GM12878 (cell line): ENCODE results near the gene SOX2. TPM values are rescaled to one million over a fixed set of nuclear protein-coding genes. Genes with fewer than 3 reads are reported as not detected.

Source experiments
- ATAC-seq: fragments of 200-7000 bp; cut with Tn5 transposase; 3 replicates; pipeline ENCODE4 v1.9.1; 2020; ENCODE audit warnings: mild to moderate bottlenecking, moderate library complexity
- BruUV-seq: library from RNA; stranded (reverse); fragments of 400-500 nt; replicated peaks from 2 replicates; lab custom pipeline; 2021; lab: Mats Ljungman, UMichigan
- CTCF ChIA-PET: fragments of 300-600 bp; sonication (Branson Sonifier 250); formaldehyde crosslinking; extraction: SDS; loops from one replicate; lab custom pipeline; 2021; ENCODE audit warnings: inconsistent platforms; lab: Yijun Ruan, JAX
- POLR2A ChIA-PET: fragments of 350-600 bp; formaldehyde crosslinking; extraction: SDS; loops from one replicate; lab custom pipeline; 2021; ENCODE audit warnings: inconsistent platforms; lab: Charles Lee
- RAD21 ChIA-PET: fragments of 300-600 bp; sonication (Branson Sonifier 250); formaldehyde crosslinking; loops from one replicate; lab custom pipeline; 2023; ENCODE audit warnings: antibody characterized with exemption; ENCODE audit not compliant: unreplicated experiment; lab: Charles Lee
- SMC1A ChIA-PET: fragments of 300-600 bp; sonication (Branson Sonifier 250); formaldehyde crosslinking; loops from one replicate; lab custom pipeline; 2023; ENCODE audit not compliant: unreplicated experiment, uncharacterized antibody; lab: Charles Lee
- DNase-seq: peaks from one replicate; pipeline ENCODE4 v3.0.0-alpha.2; 2011; ENCODE audit warnings: low read depth, low spot score
- FAIRE-seq: peaks from 3 replicates; lab custom pipeline; 2011; peaks lifted over from hg19 to GRCh38; lab: Jason Lieb, UNC
- H2AFZ ChIP-seq: 2 replicates; pipeline ENCODE4 v1.6.0; 2011; ENCODE audit warnings: low read depth, low read length, control low read depth; ENCODE audit not compliant: control insufficient read depth
- H3K27ac ChIP-seq: 2 replicates; pipeline ENCODE4 v1.5.1; 2011; ENCODE audit warnings: control low read depth; ENCODE audit not compliant: control insufficient read depth, insufficient read depth
- H3K27me3 ChIP-seq, 2 experiments: replicated peaks in 1 of 2; 2 replicates each; pipeline versions ENCODE4 v1.6.0 to v1.6.1; 2011; ENCODE audit warnings: low read length in 1 of 2; ENCODE audit not compliant: control insufficient read depth in 2 of 2, insufficient read depth in 2 of 2
- H3K36me3 ChIP-seq, 2 experiments: 2 replicates each; pipeline ENCODE4 v1.5.1; 2011; ENCODE audit warnings: low read length in 1 of 2; ENCODE audit not compliant: control insufficient read depth in 2 of 2, insufficient read depth in 2 of 2
- H3K4me1 ChIP-seq: 2 replicates; pipeline ENCODE4 v1.6.1; 2011; ENCODE audit warnings: mild to moderate bottlenecking, low read length, moderate library complexity, mixed read lengths; ENCODE audit not compliant: control insufficient read depth, insufficient read depth
- H3K4me2 ChIP-seq: 2 replicates; pipeline ENCODE4 v1.6.0; 2011; ENCODE audit warnings: control low read depth; ENCODE audit not compliant: control insufficient read depth, insufficient read depth
- H3K4me3 ChIP-seq: fragments of 200-600 bp; sonication (generic); 2 replicates; pipeline ENCODE4 v1.5.1; 2016
- H3K79me2 ChIP-seq: 2 replicates; pipeline ENCODE4 v1.6.0; 2011; ENCODE audit warnings: low read length; ENCODE audit not compliant: control insufficient read depth, insufficient read depth
- H3K9ac ChIP-seq: 2 replicates; pipeline ENCODE4 v1.8.0; 2011; ENCODE audit warnings: low read length, control low read depth, mixed read lengths; ENCODE audit not compliant: control insufficient read depth, insufficient read depth
- H3K9me3 ChIP-seq: replicated peaks from 3 replicates; pipeline ENCODE4 v1.5.1; 2011; ENCODE audit warnings: mild to moderate bottlenecking, low read length; ENCODE audit not compliant: control insufficient read depth, insufficient read depth
- H4K20me1 ChIP-seq: 2 replicates; pipeline ENCODE4 v1.6.0; 2011; ENCODE audit not compliant: control insufficient read depth, insufficient read depth
- CBX5 ChIP-seq: sonication (generic); IDR thresholded peaks from 2 replicates; pipeline ENCODE4 v1.6.1; 2016; ENCODE audit warnings: low read depth, moderate library complexity, mild to moderate bottlenecking, inconsistent platforms
- PML ChIP-seq: IDR thresholded peaks from 2 replicates; pipeline ENCODE4 v1.6.1; 2012; ENCODE audit warnings: low read length, inconsistent platforms
- RAD51 ChIP-seq: fragments of 450-650 bp; IDR thresholded peaks from 2 replicates; pipeline ENCODE4 v1.6.1; 2016; ENCODE audit warnings: moderate library complexity, mild to moderate bottlenecking, inconsistent platforms
- SMAD5 ChIP-seq: IDR thresholded peaks from 2 replicates; pipeline ENCODE4 v1.6.1; 2016; ENCODE audit warnings: antibody characterized with exemption, low read depth
- SUZ12 ChIP-seq: fragments of 200-600 bp; sonication (generic); IDR thresholded peaks from one replicate; pipeline ENCODE4 v1.6.1; 2018; ENCODE audit warnings: antibody characterized with exemption, mild to moderate bottlenecking; ENCODE audit not compliant: unreplicated experiment
- YBX1 ChIP-seq: fragments of 450-650 bp; IDR thresholded peaks from 2 replicates; pipeline ENCODE4 v1.6.1; 2016; ENCODE audit warnings: antibody characterized with exemption
- ZBED1 ChIP-seq: IDR thresholded peaks from 2 replicates; pipeline ENCODE4 v1.6.1; 2016; ENCODE audit warnings: borderline replicate concordance
- ZSCAN29 ChIP-seq: fragments of 450-650 bp; IDR thresholded peaks from 2 replicates; pipeline ENCODE4 v1.6.1; 2017; ENCODE audit warnings: mild to moderate bottlenecking, moderate library complexity
- WGBS: methylation state at CpG from one replicate; pipeline ENCODE4 v1.1.6; 2016; ENCODE audit warnings: low lambda C conversion rate; ENCODE audit not compliant: insufficient replicate concordance, insufficient coverage; ENCODE audit errors: missing lambda C conversion rate; 5-methylcytosine and 5-hydroxymethylcytosine counted together
- in situ Hi-C: fragments of 300-500 bp; cut with MboI; formaldehyde crosslinking; loops from 9 replicates; pipeline ENCODE4 v1.14.3; 2018; ENCODE audit warnings: mixed read lengths
- intact Hi-C: fragments of 100-400 bp; cut with micrococcal nuclease; formaldehyde crosslinking; loops from one replicate; pipeline ENCODE4 v1.14.2; 2022; ENCODE audit not compliant: unreplicated experiment
- polyA plus RNA-seq, 11 experiments: library from polyadenylated mRNA; depleted of rRNA in 4 of 11; unstranded in 6 of 11; stranded (reverse) in 5 of 11; fragments of >200 nt; fragmentation: Nextera tagmentation in 4 of 11; fragmentation: Illumina TruSeq in 1 of 11; extraction: Ambion mirVana in 4 of 11; extraction: Trizol in 1 of 11; gene quantifications; 1 replicate in 1 of 11; 2 replicates in 10 of 11; pipeline versions ENCODE4 v1.2.1 to v1.2.3, GENCODE V29; 2011 to 2016; ENCODE audit warnings: inconsistent platforms in 2 of 11, missing spikeins in 2 of 11, low read depth in 1 of 11
- total RNA-seq, 4 experiments: library from RNA; depleted of rRNA in 3 of 4; stranded (reverse); fragments of >200 nt in 3 of 4; fragmentation: Illumina TruSeq in 1 of 4; extraction: Trizol in 1 of 4; gene quantifications; 2 replicates each; pipeline versions ENCODE4 v1.2.1 to v1.2.3, GENCODE V29; 2013 to 2021
- TF ChIP-seq, protein P1 (sequence below): fragments of 450-650 bp; IDR thresholded peaks from 2 replicates; pipeline ENCODE4 v1.6.1; 2017; ENCODE audit warnings: mild to moderate bottlenecking, low read depth, inconsistent platforms; ENCODE audit not compliant: poor library complexity, severe bottlenecking
- TF ChIP-seq, protein P2 (sequence below): fragments of 450-650 bp; IDR thresholded peaks from 2 replicates; pipeline ENCODE4 v1.6.1; 2017; ENCODE audit warnings: mild to moderate bottlenecking, moderate library complexity
- TF ChIP-seq, protein P3 (sequence below): fragments of 450-650 bp; formaldehyde crosslinking; IDR thresholded peaks from 2 replicates; pipeline ENCODE4 v1.5.0; 2022; ENCODE audit warnings: mild to moderate bottlenecking, missing genetic modification characterization
- TF ChIP-seq, protein P4 (sequence below): IDR thresholded peaks from 2 replicates; pipeline ENCODE4 v1.6.1; 2012; ENCODE audit warnings: low read depth, low read length, improper control_type of control experiment
- TF ChIP-seq, protein P5 (sequence below): IDR thresholded peaks from 2 replicates; pipeline ENCODE4 v1.6.1; 2012; ENCODE audit warnings: low read depth, low read length, improper control_type of control experiment

The SOX2 gene
- total and polyA plus RNA-seq, 10 of the 15 experiments (the other 5 are each of a cell fraction or from before 2014, with no cell fraction given), result 0.06 to 0.10 (median 0.07) TPM; not detected in 6

DNA sequence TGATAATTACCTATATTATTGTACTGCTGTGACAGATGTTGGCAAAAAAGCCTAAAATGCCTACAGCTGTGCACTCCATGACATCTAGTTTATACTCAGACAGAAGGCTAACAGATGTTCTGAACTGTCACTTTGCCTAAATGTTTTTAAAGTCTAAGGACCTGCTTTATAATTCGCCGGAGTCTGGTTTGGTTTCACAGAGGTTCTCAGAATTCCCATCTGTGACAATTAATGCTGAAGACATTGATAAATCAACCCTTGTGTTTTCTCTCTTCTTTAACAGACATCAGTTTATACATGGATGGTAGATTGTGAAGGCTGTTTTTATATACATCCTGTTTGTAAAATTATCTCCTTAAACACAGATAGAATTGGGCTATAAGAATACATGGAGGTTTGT lies 19.8 kb upstream of the SOX2 start:
- FAIRE-seq, result no peak
- Histone ChIP-seq H3K9ac (no peak overlapping the region), H3K9me3 (no peaks in the 10 kb centered on the region), H3K36me3 (no peaks in the 10 kb centered on the region), H3K4me2 (no peak overlapping the region), H3K4me3 (no peak overlapping the region), H3K79me2 (no peaks in the 10 kb centered on the region), H3K27me3 (peaks cover 4 to 12% of the 10 kb centered on the region in 2 experiments), H3K27ac (no peak overlapping the region), H3K4me1 (no peaks in the 10 kb centered on the region), H2AFZ (no peak overlapping the region), H4K20me1 (no peaks in the 10 kb centered on the region)
- ChIA-PET POLR2A (no interaction called here), CTCF (interaction anchor here (6.0 kb wide), 1 partner anchor 9 kb away, joined by 36 read pairs; no protein-coding TSS in a partner anchor), RAD21 (no interaction called here), SMC1A (no interaction called here)
- no peak for DNase-seq
- in situ Hi-C loops, result loop anchor here (10.0 kb wide), 2 partner anchors 367 to 487 kb away; no protein-coding TSS in a partner anchor
- intact Hi-C loops, result no loop called here
- ATAC-seq, result no peak
- no TSS peak for BruUV-seq
- WGBS, result 24% methylated on average over 2 of the region's 2 CpGs
- TF ChIP-seq, protein P1, sequence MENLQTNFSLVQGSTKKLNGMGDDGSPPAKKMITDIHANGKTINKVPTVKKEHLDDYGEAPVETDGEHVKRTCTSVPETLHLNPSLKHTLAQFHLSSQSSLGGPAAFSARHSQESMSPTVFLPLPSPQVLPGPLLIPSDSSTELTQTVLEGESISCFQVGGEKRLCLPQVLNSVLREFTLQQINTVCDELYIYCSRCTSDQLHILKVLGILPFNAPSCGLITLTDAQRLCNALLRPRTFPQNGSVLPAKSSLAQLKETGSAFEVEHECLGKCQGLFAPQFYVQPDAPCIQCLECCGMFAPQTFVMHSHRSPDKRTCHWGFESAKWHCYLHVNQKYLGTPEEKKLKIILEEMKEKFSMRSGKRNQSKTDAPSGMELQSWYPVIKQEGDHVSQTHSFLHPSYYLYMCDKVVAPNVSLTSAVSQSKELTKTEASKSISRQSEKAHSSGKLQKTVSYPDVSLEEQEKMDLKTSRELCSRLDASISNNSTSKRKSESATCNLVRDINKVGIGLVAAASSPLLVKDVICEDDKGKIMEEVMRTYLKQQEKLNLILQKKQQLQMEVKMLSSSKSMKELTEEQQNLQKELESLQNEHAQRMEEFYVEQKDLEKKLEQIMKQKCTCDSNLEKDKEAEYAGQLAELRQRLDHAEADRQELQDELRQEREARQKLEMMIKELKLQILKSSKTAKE, result no peak
- TF ChIP-seq YBX1 (no peak), PML (no peak), ZSCAN29 (no peak), SMAD5 (no peak), RAD51 (no peak), CBX5 (no peak), ZBED1 (no peak), SUZ12 (no peak)
- TF ChIP-seq, protein P2, sequence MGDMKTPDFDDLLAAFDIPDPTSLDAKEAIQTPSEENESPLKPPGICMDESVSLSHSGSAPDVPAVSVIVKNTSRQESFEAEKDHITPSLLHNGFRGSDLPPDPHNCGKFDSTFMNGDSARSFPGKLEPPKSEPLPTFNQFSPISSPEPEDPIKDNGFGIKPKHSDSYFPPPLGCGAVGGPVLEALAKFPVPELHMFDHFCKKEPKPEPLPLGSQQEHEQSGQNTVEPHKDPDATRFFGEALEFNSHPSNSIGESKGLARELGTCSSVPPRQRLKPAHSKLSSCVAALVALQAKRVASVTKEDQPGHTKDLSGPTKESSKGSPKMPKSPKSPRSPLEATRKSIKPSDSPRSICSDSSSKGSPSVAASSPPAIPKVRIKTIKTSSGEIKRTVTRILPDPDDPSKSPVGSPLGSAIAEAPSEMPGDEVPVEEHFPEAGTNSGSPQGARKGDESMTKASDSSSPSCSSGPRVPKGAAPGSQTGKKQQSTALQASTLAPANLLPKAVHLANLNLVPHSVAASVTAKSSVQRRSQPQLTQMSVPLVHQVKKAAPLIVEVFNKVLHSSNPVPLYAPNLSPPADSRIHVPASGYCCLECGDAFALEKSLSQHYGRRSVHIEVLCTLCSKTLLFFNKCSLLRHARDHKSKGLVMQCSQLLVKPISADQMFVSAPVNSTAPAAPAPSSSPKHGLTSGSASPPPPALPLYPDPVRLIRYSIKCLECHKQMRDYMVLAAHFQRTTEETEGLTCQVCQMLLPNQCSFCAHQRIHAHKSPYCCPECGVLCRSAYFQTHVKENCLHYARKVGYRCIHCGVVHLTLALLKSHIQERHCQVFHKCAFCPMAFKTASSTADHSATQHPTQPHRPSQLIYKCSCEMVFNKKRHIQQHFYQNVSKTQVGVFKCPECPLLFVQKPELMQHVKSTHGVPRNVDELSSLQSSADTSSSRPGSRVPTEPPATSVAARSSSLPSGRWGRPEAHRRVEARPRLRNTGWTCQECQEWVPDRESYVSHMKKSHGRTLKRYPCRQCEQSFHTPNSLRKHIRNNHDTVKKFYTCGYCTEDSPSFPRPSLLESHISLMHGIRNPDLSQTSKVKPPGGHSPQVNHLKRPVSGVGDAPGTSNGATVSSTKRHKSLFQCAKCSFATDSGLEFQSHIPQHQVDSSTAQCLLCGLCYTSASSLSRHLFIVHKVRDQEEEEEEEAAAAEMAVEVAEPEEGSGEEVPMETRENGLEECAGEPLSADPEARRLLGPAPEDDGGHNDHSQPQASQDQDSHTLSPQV, result no peak
- TF ChIP-seq, protein P3, sequence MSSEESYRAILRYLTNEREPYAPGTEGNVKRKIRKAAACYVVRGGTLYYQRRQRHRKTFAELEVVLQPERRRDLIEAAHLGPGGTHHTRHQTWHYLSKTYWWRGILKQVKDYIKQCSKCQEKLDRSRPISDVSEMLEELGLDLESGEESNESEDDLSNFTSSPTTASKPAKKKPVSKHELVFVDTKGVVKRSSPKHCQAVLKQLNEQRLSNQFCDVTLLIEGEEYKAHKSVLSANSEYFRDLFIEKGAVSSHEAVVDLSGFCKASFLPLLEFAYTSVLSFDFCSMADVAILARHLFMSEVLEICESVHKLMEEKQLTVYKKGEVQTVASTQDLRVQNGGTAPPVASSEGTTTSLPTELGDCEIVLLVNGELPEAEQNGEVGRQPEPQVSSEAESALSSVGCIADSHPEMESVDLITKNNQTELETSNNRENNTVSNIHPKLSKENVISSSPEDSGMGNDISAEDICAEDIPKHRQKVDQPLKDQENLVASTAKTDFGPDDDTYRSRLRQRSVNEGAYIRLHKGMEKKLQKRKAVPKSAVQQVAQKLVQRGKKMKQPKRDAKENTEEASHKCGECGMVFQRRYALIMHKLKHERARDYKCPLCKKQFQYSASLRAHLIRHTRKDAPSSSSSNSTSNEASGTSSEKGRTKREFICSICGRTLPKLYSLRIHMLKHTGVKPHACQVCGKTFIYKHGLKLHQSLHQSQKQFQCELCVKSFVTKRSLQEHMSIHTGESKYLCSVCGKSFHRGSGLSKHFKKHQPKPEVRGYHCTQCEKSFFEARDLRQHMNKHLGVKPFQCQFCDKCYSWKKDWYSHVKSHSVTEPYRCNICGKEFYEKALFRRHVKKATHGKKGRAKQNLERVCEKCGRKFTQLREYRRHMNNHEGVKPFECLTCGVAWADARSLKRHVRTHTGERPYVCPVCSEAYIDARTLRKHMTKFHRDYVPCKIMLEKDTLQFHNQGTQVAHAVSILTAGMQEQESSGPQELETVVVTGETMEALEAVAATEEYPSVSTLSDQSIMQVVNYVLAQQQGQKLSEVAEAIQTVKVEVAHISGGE (CRISPR knock-in tag), result no peak
- TF ChIP-seq, protein P4, sequence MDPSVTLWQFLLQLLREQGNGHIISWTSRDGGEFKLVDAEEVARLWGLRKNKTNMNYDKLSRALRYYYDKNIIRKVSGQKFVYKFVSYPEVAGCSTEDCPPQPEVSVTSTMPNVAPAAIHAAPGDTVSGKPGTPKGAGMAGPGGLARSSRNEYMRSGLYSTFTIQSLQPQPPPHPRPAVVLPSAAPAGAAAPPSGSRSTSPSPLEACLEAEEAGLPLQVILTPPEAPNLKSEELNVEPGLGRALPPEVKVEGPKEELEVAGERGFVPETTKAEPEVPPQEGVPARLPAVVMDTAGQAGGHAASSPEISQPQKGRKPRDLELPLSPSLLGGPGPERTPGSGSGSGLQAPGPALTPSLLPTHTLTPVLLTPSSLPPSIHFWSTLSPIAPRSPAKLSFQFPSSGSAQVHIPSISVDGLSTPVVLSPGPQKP, result no peak
- TF ChIP-seq, protein P5, sequence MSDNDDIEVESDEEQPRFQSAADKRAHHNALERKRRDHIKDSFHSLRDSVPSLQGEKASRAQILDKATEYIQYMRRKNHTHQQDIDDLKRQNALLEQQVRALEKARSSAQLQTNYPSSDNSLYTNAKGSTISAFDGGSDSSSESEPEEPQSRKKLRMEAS, result no peak
